ENCODE results near the gene EML6. TPM values are rescaled to one million over a fixed set of nuclear protein-coding genes. Genes with fewer than 3 reads are reported as not detected.

The EML6 gene
- total and polyA plus RNA-seq, 2 of the 8 experiments (the other 6 are each of a cell fraction or from before 2014, with no cell fraction given), result 1.2 to 1.6 TPM

DNA sequence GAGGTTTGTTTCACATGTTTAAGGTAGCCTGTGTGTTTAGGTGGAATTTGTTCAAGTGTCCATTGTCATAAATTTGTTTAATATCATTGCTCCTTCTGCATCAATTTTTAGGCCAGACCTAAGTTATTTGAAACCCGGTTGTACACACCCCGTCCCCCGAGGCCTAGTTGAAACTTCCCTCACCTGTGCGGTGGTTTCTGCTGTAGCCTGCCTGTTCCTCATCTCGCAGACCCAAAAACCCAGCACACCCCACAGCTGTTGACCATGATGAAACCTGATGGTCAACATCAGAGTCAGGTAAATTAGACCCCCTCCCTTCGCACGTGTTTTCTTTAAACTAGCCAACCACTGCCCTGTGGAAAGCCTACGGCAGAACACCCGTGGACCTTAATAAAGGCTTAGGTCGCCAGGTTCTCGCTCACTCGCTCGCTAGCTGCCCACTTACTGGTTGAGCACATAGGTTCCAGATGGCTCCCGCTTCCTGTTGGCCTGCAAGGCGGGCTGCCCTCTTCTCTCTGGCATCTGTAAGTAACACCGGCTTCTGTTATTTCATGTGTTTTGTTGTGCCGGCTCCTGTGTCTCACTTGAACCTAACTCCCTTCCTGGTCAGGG lies 64.4 kb downstream of the EML6 start:
- no peaks in the 10 kb centered on the region for H3K79me1 ChIP-seq (ENCODE audit: low read depth, low read length)
- H3K27ac ChIP-seq (ENCODE audit: low read depth, low read length), result no peak overlapping the region
- no peak overlapping the region for H2BK15ac ChIP-seq (ENCODE audit: low read length)
- no peak overlapping the region for H2BK120ac ChIP-seq (replicated peaks; ENCODE audit: low read depth, low read length)
- H3K4ac ChIP-seq (replicated peaks; ENCODE audit: insufficient read length, low read depth, low read length), result no peak overlapping the region
- no peak overlapping the region for H2AK5ac ChIP-seq (ENCODE audit: low read depth, low read length)
- no peaks in the 10 kb centered on the region for H3K23me2 ChIP-seq (ENCODE audit: low read depth, low read length)
- no peaks in the 10 kb centered on the region for H3K36me3 ChIP-seq (ENCODE audit: control insufficient read depth in 2 of 4, insufficient read depth in 4 of 4, low read length in 3 of 4)
- H3K18ac ChIP-seq (ENCODE audit: extremely low read depth, low read length), result no peak overlapping the region
- H4K8ac ChIP-seq (ENCODE audit: extremely low read depth, insufficient read depth, low read length), result no peak overlapping the region; the same call in 1 of the 2 replicates
- H4K5ac ChIP-seq (ENCODE audit: insufficient read length, low read depth, low read length), result no peak overlapping the region
- no peak overlapping the region for H3K4me3 ChIP-seq (ENCODE audit: extremely low read depth in 1 of 4, insufficient read depth in 2 of 4, low read depth in 3 of 4, low read length in 4 of 4)
- CTCF ChIA-PET (ENCODE audit: partially characterized antibody), result no interaction called here
- no peak overlapping the region for H4K91ac ChIP-seq (replicated peaks; ENCODE audit: insufficient read length, low read length)
- H2AFZ ChIP-seq (ENCODE audit: low read length), result no peak overlapping the region
- H3K9ac ChIP-seq (replicated peaks in 1 of 4; ENCODE audit: extremely low read depth in 1 of 4, low read depth in 3 of 4, low read length in 3 of 4), result no peak overlapping the region
- H3K4me2 ChIP-seq (ENCODE audit: insufficient read depth in 1 of 2, low read depth in 2 of 2, low read length in 2 of 2), result no peak overlapping the region
- H2BK20ac ChIP-seq (ENCODE audit: low read length), result no peak overlapping the region
- 95% methylated on average over 17 of the region's 17 CpGs; no CpG with 5 or more reads in 1 of the 2 experiments for WGBS, 2 experiments (ENCODE audit: extremely low coverage in 1 of 2, insufficient coverage in 1 of 2, insufficient read length in 1 of 2, insufficient replicate concordance in 2 of 2, low coverage in 1 of 2, low lambda C conversion rate in 2 of 2, missing lambda C conversion rate in 1 of 2)
- no peak overlapping the region for H2BK12ac ChIP-seq (ENCODE audit: low read depth, low read length)
- H4K20me1 ChIP-seq (replicated peaks in 1 of 2; ENCODE audit: control insufficient read depth in 1 of 2, insufficient read depth in 2 of 2, low read length in 2 of 2), result no peaks in the 10 kb centered on the region
- H2BK5ac ChIP-seq (ENCODE audit: low read depth, low read length), result no peak overlapping the region
- TF ChIP-seq CHD1 (IDR thresholded peaks at IDR 0.05; ENCODE audit: low read depth, low read length), result no peak
- no peak for TF ChIP-seq JUN (IDR thresholded peaks at IDR 0.05; ENCODE audit: low read depth, low read length)
- TF ChIP-seq CBX8 (IDR thresholded peaks at IDR 0.05; ENCODE audit: borderline replicate concordance, low read depth, low read length), result no peak
- no peak for TF ChIP-seq NRF1 (IDR thresholded peaks at IDR 0.05; ENCODE audit: low read depth, low read length)
- no peak for TF ChIP-seq MAFK (IDR thresholded peaks at IDR 0.05; ENCODE audit: low read depth, low read length)
- DNase-seq (ENCODE audit: low read depth in 1 of 2, low spot score in 2 of 2) (no peak), FAIRE-seq (no peak)
- POLR2A ChIA-PET (ENCODE audit: partially characterized antibody), result interaction anchor here (1.2 kb wide), 1 partner anchor 15 kb away, joined by 3 read pairs; no protein-coding TSS in a partner anchor
- H3K4me1 ChIP-seq (replicated peaks in 1 of 4; ENCODE audit: control insufficient read depth in 3 of 4, insufficient read depth in 4 of 4, low read length in 3 of 4), result no peaks in the 10 kb centered on the region
- no peak overlapping the region for H3K56ac ChIP-seq (replicated peaks; ENCODE audit: insufficient read length, low read depth, low read length)
- no peaks in the 10 kb centered on the region for H3K79me2 ChIP-seq (ENCODE audit: control insufficient read depth in 1 of 2, insufficient read depth in 2 of 2, low read length in 2 of 2)
- no peak overlapping the region for H3K14ac ChIP-seq (ENCODE audit: insufficient read length)
- no peaks in the 10 kb centered on the region for H3K27me3 ChIP-seq (replicated peaks in 1 of 4; ENCODE audit: control insufficient read depth in 3 of 4, extremely low read depth in 1 of 4, insufficient read depth in 3 of 4, low read length in 3 of 4)
- no peaks in the 10 kb centered on the region for H3K9me3 ChIP-seq (ENCODE audit: insufficient read depth in 2 of 2, low read depth in 1 of 2, low read length in 1 of 2)
- H3K23ac ChIP-seq (ENCODE audit: insufficient read length), result no peak overlapping the region
